Measurements from ENCODE around the gene ENDOD1. TPM values are rescaled to one million over a fixed set of nuclear protein-coding genes. Genes with fewer than 3 reads are reported as not detected.

The ENDOD1 gene
- total RNA-seq, 1 experiment from 2014 or later = 28.2 TPM

DNA sequence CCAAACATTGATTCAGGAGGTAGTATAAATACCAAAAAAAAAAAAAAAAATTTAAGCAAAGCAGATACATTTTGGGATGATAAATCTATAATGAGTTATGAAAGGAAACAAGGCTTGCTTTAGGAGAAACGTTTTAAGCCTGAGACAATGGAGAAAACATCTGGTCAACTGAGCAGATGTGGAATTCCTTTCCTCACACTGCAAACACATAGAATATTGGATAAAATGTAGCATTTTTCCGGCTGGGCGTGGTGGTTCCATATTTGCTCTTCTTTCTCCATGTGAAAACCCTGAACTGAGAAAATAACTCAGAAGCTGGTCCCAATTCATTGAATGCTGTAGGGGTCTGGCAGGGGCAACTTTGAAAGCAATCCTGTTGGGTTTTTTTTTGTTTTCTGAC lies 33.9 kb downstream of the ENDOD1 start:
- POLR2A ChIA-PET = no interaction called here
- DNase-seq (ENCODE audit: low read depth, low spot score) = no peak
- in situ Hi-C loops (cut with HindIII; ENCODE audit: low pct_unique_long_range_greater_than_20kb, low sequenced_read_pairs) = no loop called here
- no peaks in the 10 kb centered on the region for H3K9me3 ChIP-seq (ENCODE audit: control insufficient read depth, insufficient read depth, low read depth, low read length)
- no peaks in the 10 kb centered on the region for H3K4me1 ChIP-seq (ENCODE audit: control insufficient read depth, insufficient read depth, low read length)
- TF ChIP-seq SIN3A (IDR thresholded peaks at IDR 0.05; ENCODE audit: borderline replicate concordance, insufficient read depth, low read depth, low read length) = no peak
- TF ChIP-seq CTCF (IDR thresholded peaks at IDR 0.05) = no peak
- no peak for TF ChIP-seq POLR2AphosphoS5 (IDR thresholded peaks at IDR 0.05; ENCODE audit: low read depth, low read length)
- TF ChIP-seq TCF7L2 (IDR thresholded peaks at IDR 0.05; ENCODE audit: low read depth, low read length) = no peak
- TF ChIP-seq REST (IDR thresholded peaks at IDR 0.05; ENCODE audit: insufficient read depth in 1 of 2, low read depth in 2 of 2, low read length in 1 of 2) = no peak
- H3K27ac ChIP-seq (ENCODE audit: low read length) = no peak overlapping the region
- no peak overlapping the region for H3K4me3 ChIP-seq (ENCODE audit: low read depth in 2 of 2, low read length in 2 of 2)
- CTCF ChIA-PET = no interaction called here
- H3K27me3 ChIP-seq (ENCODE audit: control insufficient read depth, insufficient read depth, low read length) = no peaks in the 10 kb centered on the region
- H3K36me3 ChIP-seq (ENCODE audit: control insufficient read depth, insufficient read depth, low read length) = no peaks in the 10 kb centered on the region
- BruUV-seq (replicated peaks) = no TSS peak
- intact Hi-C loops (cut with micrococcal nuclease; ENCODE audit: unreplicated experiment) = no loop called here
- no peak for ATAC-seq

- ATAC-seq (no peak), DNase-seq (ENCODE audit: low read depth, low spot score) (no peak)
- no peaks in the 10 kb centered on the region for H3K4me1 ChIP-seq (ENCODE audit: control insufficient read depth, insufficient read depth, low read length)
- no TSS peak for BruUV-seq (replicated peaks)
- ChIA-PET POLR2A (no interaction called here), CTCF (no interaction called here)
- TF ChIP-seq TCF7L2 (IDR thresholded peaks at IDR 0.05; ENCODE audit: low read depth, low read length) (no peak), CTCF (IDR thresholded peaks at IDR 0.05) (no peak), POLR2AphosphoS5 (IDR thresholded peaks at IDR 0.05; ENCODE audit: low read depth, low read length) (no peak), REST (IDR thresholded peaks at IDR 0.05; ENCODE audit: insufficient read depth in 1 of 2, low read depth in 2 of 2, low read length in 1 of 2) (no peak), SIN3A (IDR thresholded peaks at IDR 0.05; ENCODE audit: borderline replicate concordance, insufficient read depth, low read depth, low read length) (no peak)
- in situ Hi-C loops (cut with HindIII; ENCODE audit: low pct_unique_long_range_greater_than_20kb, low sequenced_read_pairs) = no loop called here
- no peak overlapping the region for H3K27ac ChIP-seq (ENCODE audit: low read length)
- H3K27me3 ChIP-seq (ENCODE audit: control insufficient read depth, insufficient read depth, low read length) = no peaks in the 10 kb centered on the region
- no peaks in the 10 kb centered on the region for H3K36me3 ChIP-seq (ENCODE audit: control insufficient read depth, insufficient read depth, low read length)
- intact Hi-C loops (cut with micrococcal nuclease; ENCODE audit: unreplicated experiment) = no loop called here
- no peaks in the 10 kb centered on the region for H3K9me3 ChIP-seq (ENCODE audit: control insufficient read depth, insufficient read depth, low read depth, low read length)
- no peak overlapping the region for H3K4me3 ChIP-seq (ENCODE audit: low read depth in 2 of 2, low read length in 2 of 2)
Measured at GRCh38 chr11:95128602-95129001, 39.0 kb downstream of the ENDOD1 start.
